Uterus (tissue), 4 donors: ENCODE results near the gene GNA12. TPM values are rescaled to one million over a fixed set of nuclear protein-coding genes. Genes with fewer than 3 reads are reported as not detected.

ENCODE experiments used
- DNase-seq, 2 donors: peaks; one replicate each; pipeline ENCODE4 v3.0.0-alpha.2; 2019 to 2020
- H3K27ac ChIP-seq, 2 donors: fragments of 200-600 bp; sonication (generic); 1 replicate in 1 of 2; 2 replicates in 1 of 2; pipeline ENCODE4 v1.5.1; 2016 to 2018
- H3K27me3 ChIP-seq, 2 donors: fragments of 200-600 bp; sonication (generic); one replicate each; pipeline ENCODE4 v1.5.1; 2018 to 2019; ENCODE audit warnings: control low read depth in 1 of 2
- H3K36me3 ChIP-seq, 2 donors: fragments of 200-600 bp; sonication (generic); one replicate each; pipeline ENCODE4 v1.5.1; 2019; ENCODE audit warnings: control low read depth in 1 of 2
- H3K4me1 ChIP-seq, 2 donors: fragments of 200-600 bp; sonication (generic); one replicate each; pipeline ENCODE4 v1.5.1; 2018 to 2019; ENCODE audit warnings: control low read depth in 1 of 2
- H3K4me3 ChIP-seq, 2 donors: fragments of 200-600 bp; sonication (generic); 1 replicate in 1 of 2; 2 replicates in 1 of 2; pipeline ENCODE4 v1.5.1; 2018 to 2019; ENCODE audit warnings: mild to moderate bottlenecking in 1 of 2
- H3K9me3 ChIP-seq, 2 donors: fragments of 200-600 bp; sonication (generic); one replicate each; pipeline ENCODE4 v1.5.1; 2019; ENCODE audit warnings: control low read depth in 1 of 2
- CTCF ChIP-seq, 4 experiments: fragments of 200-600 bp in 2 of 4; fragments of 450-650 bp in 2 of 4; sonication (generic) in 2 of 4; IDR thresholded peaks; one replicate each; pipeline ENCODE4 v1.5.1; 2016 to 2019; ENCODE audit warnings: antibody characterized with exemption in 4 of 4, mild to moderate bottlenecking in 2 of 4, moderate library complexity in 1 of 4
- POLR2A ChIP-seq, 2 donors: fragments of 450-650 bp; IDR thresholded peaks; one replicate each; pipeline ENCODE4 v1.6.1; 2016; ENCODE audit warnings: antibody characterized with exemption in 2 of 2, mild to moderate bottlenecking in 1 of 2, moderate library complexity in 1 of 2
- intact Hi-C: fragments of 100-400 bp; cut with DNase I; formaldehyde crosslinking; loops from one replicate; pipeline ENCODE4 v1.15.1; 2023; ENCODE audit warnings: low total_unique reads
- total RNA-seq, 4 donors: library from RNA; depleted of rRNA in 3 of 4; stranded (reverse); fragments of >200 nt in 3 of 4; gene quantifications; one replicate each; pipeline versions ENCODE4 v1.1.0 to v1.2.4, GENCODE V29; 2014 to 2023
- donor health status: DM: yes; HTN: yes; CAD: no.

GNA12 gene
- total RNA-seq, 4 donors from 2014 or later: 20.5 to 109 (median 50.3) TPM

- no peaks in the 10 kb centered on the region for H3K9me3 ChIP-seq
- H3K36me3 ChIP-seq: no peaks in the 10 kb centered on the region
- DNase-seq: no peak
- no peaks in the 10 kb centered on the region for H3K27me3 ChIP-seq
- peaks cover 0 to 5% of the 10 kb centered on the region in 2 donors for H3K4me1 ChIP-seq
- no peak for TF ChIP-seq CTCF (IDR thresholded peaks at IDR 0.05)
- TF ChIP-seq POLR2A (IDR thresholded peaks at IDR 0.05): no peak
- intact Hi-C loops: no loop called here
- no peak overlapping the region for H3K27ac ChIP-seq
- no peak overlapping the region for H3K4me3 ChIP-seq
These were observed 122.3 kb downstream of the GNA12 start for GRCh38 chr7:2721842-2722241.

GRCh38 chr7:2720024-2720423 is 124.1 kb downstream of the GNA12 start:
- DNase-seq: no peak
- peaks cover 0 to 5% of the 10 kb centered on the region in 2 donors for H3K4me1 ChIP-seq
- H3K36me3 ChIP-seq: no peaks in the 10 kb centered on the region
- no peaks in the 10 kb centered on the region for H3K9me3 ChIP-seq
- no peak for TF ChIP-seq POLR2A (IDR thresholded peaks at IDR 0.05)
- no peak for TF ChIP-seq CTCF (IDR thresholded peaks at IDR 0.05)
- intact Hi-C loops: no loop called here
- no peak overlapping the region for H3K4me3 ChIP-seq
- no peaks in the 10 kb centered on the region for H3K27me3 ChIP-seq
- H3K27ac ChIP-seq: no peak overlapping the region

- TF ChIP-seq CTCF (IDR thresholded peaks at IDR 0.05) (peak in 1 of 4 experiments; percentile 19), POLR2A (IDR thresholded peaks at IDR 0.05) (no peak)
- Histone ChIP-seq H3K9me3 (no peaks in the 10 kb centered on the region), H3K36me3 (no peaks in the 10 kb centered on the region), H3K4me3 (no peak overlapping the region), H3K27ac (no peak overlapping the region), H3K4me1 (peaks cover 0 to 5% of the 10 kb centered on the region in 2 donors), H3K27me3 (no peaks in the 10 kb centered on the region)
- intact Hi-C loops: no loop called here
- DNase-seq: no peak
These were observed 125.1 kb downstream of the GNA12 start for GRCh38 chr7:2719007-2719406.

GRCh38 chr7:2718296-2718965 is 125.7 kb downstream of the GNA12 start:
- intact Hi-C loops: no loop called here
- no peak overlapping the region for H3K27ac ChIP-seq
- H3K9me3 ChIP-seq: no peaks in the 10 kb centered on the region
- peaks cover 0 to 5% of the 10 kb centered on the region in 2 donors for H3K4me1 ChIP-seq
- no peaks in the 10 kb centered on the region for H3K27me3 ChIP-seq
- TF ChIP-seq POLR2A (IDR thresholded peaks at IDR 0.05) (no peak), CTCF (IDR thresholded peaks at IDR 0.05) (no peak)
- no peak overlapping the region for H3K4me3 ChIP-seq
- DNase-seq: no peak
- no peaks in the 10 kb centered on the region for H3K36me3 ChIP-seq

GRCh38 chr7:2717293-2718261 is 126.5 kb downstream of the GNA12 start:
- Histone ChIP-seq H3K4me1 (peaks cover 0 to 5% of the 10 kb centered on the region in 2 donors), H3K9me3 (no peaks in the 10 kb centered on the region), H3K27me3 (no peaks in the 10 kb centered on the region), H3K36me3 (no peaks in the 10 kb centered on the region), H3K27ac (peak overlapping the region; percentile 25 to 45), H3K4me3 (no peak overlapping the region)
- DNase-seq: peak in 1 of 2 donors; percentile 44
- no peak for TF ChIP-seq POLR2A (IDR thresholded peaks at IDR 0.05)
- TF ChIP-seq CTCF (IDR thresholded peaks at IDR 0.05): no peak
- intact Hi-C loops: no loop called here
